ENCODE data around the gene MUCL3. TPM values are rescaled to one million over a fixed set of nuclear protein-coding genes. Genes with fewer than 3 reads are reported as not detected.

The MUCL3 gene
- total RNA-seq, 1 experiment from 2014 or later = 0.15 TPM

GRCh38 chr6:30979690-30980089, 38.9 kb downstream of the MUCL3 start:
- DNase-seq (ENCODE audit: low spot score) (no peak), ATAC-seq (no peak)
- H3K4me1 Mint-ChIP-seq = peaks cover 33% of the 10 kb centered on the region
- no peak overlapping the region for H3K4me3 Mint-ChIP-seq
- TF ChIP-seq ZNF532 (CRISPR knock-in tag; IDR thresholded peaks at IDR 0.05; ENCODE audit: borderline replicate concordance) (no peak), TCF7 (CRISPR knock-in tag; IDR thresholded peaks at IDR 0.05; ENCODE audit: low read depth) (no peak), CREB1 (CRISPR knock-in tag; IDR thresholded peaks at IDR 0.05) (no peak), HMGXB4 (CRISPR knock-in tag; IDR thresholded peaks at IDR 0.05) (no peak), ESRRA (CRISPR knock-in tag; IDR thresholded peaks at IDR 0.05; ENCODE audit: borderline replicate concordance) (no peak), RELA (CRISPR knock-in tag; IDR thresholded peaks at IDR 0.05; ENCODE audit: borderline replicate concordance) (no peak), JAZF1 (CRISPR knock-in tag; IDR thresholded peaks at IDR 0.05) (no peak), FOXP4 (CRISPR knock-in tag; IDR thresholded peaks at IDR 0.05) (no peak), RORB (CRISPR knock-in tag; IDR thresholded peaks at IDR 0.05) (no peak), NFATC4 (CRISPR knock-in tag; IDR thresholded peaks at IDR 0.05) (no peak), ZNF423 (CRISPR knock-in tag; IDR thresholded peaks at IDR 0.05) (no peak), CBFB (CRISPR knock-in tag; IDR thresholded peaks at IDR 0.05; ENCODE audit: low read depth) (no peak), ATF6 (CRISPR knock-in tag; IDR thresholded peaks at IDR 0.05) (no peak), CDX4 (CRISPR knock-in tag; IDR thresholded peaks at IDR 0.05; ENCODE audit: borderline replicate concordance) (no peak)
- H3K27ac Mint-ChIP-seq = no peak overlapping the region
- ChIA-PET CTCF (no interaction called here), POLR2A (no interaction called here)
- peaks cover 3% of the 10 kb centered on the region; the same call in 1 of the 2 replicates for H3K9me3 Mint-ChIP-seq
- no peaks in the 10 kb centered on the region; the same call in none of the 2 replicates for H3K27me3 Mint-ChIP-seq (ENCODE audit: low read depth)
- no peaks in the 10 kb centered on the region for H3K36me3 Mint-ChIP-seq
